Endothelial cell of umbilical vein (primary cell): ENCODE results near the gene RTBDN.

Experiments used
- EZH2 ChIP-seq: IDR thresholded peaks from 2 replicates; pipeline ENCODE4 v1.6.1; 2012; ENCODE audit warnings: borderline replicate concordance, low read depth, mild to moderate bottlenecking, moderate library complexity, low read length, inconsistent platforms; ENCODE audit not compliant: severe bottlenecking
- MAX ChIP-seq: IDR thresholded peaks from 2 replicates; pipeline ENCODE4 v1.6.1; 2011; ENCODE audit not compliant: insufficient read depth, insufficient read length
- POLR2AphosphoS5 ChIP-seq: IDR thresholded peaks from 2 replicates; pipeline ENCODE4 v1.6.1; 2012; ENCODE audit warnings: low read depth, mild to moderate bottlenecking, control low read depth, low read length, moderate library complexity; ENCODE audit not compliant: insufficient read depth

- TF ChIP-seq MAX (no peak), POLR2AphosphoS5 (no peak), EZH2 (no peak)
Measured at GRCh38 chr19:12794971-12795381, 39.4 kb downstream of the RTBDN start.
